ENCODE measurements around the gene AFF2.

DNA sequence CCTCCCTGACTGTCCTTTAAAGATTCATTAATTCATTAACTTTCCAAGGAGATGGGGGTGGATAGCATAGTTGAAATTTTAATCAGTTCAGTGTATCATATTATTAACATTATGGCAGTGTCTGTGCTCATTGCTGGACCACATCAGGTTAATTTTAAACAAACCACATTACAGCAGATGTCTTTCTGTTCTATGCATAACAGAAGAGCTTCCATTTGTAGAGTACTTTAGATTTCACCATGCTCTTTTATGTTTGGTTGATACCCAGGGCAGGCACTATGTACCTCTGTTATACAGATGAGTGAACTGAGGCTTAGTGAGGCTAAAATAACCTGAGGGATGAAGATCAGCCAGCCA, 41.1 kb downstream of the AFF2 start:
- TF ChIP-seq POLR2A (IDR thresholded peaks at IDR 0.05; ENCODE audit: low read depth, low read length) = no peak
- no peak for TF ChIP-seq TAF1 (IDR thresholded peaks at IDR 0.05; ENCODE audit: low read depth, low read length)
- TF ChIP-seq POLR2AphosphoS5 (IDR thresholded peaks at IDR 0.05; ENCODE audit: low read depth, low read length) = no peak
- no peak for TF ChIP-seq SPI1 (IDR thresholded peaks at IDR 0.05; ENCODE audit: low read depth, low read length)
